ENCODE results near the gene TMEM151B.

Gene TMEM151B

DNA sequence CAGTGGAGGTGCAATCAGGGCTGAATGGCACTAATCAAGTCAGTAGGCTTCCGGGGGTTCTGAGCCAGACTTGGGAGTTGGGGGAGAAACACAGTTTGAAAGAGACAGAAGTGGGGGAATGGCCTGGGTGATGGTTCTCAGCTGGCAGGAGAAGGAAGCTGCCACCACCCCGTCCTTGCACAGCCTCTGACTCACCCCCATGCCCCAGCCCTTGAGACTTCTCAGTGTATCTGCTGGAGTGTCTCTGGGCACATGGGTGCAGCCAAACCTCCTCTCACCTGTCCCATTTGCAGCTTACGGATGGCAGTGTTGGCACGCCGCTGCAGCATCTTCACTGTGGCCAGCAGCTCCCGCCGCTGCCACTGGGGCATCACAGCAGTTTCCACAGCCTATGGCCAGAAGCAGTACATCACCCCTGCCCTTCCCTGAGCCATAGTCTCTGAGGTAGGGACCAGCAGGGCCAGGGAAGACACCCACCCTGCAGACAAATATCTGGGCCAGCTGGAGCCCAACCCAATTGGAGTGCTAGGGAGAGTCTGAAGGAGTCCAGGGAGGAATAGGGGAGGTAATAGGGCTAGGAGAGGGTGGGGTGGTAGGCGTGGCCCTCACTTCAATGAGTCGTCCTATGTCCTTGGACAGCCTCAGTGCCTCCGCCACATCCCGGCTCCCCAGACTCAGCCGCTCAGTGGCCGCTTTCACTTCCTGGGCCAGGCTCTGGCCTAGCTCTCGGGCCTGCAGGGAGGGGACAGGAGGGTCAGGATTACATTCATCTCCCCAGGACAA is 31.7 kb downstream of the TMEM151B start:
- Histone ChIP-seq H3K4me1 (peaks cover 0 to 13% (median 11%) of the 10 kb centered on the region in 4 donors), H3K27me3 (peaks cover 0 to 16% of the 10 kb centered on the region in 2 donors), H3K4me3 (no peak overlapping the region), H3K9me3 (no peaks in the 10 kb centered on the region), H3K36me3 (peaks cover 40 to 70% (median 68%) of the 10 kb centered on the region in 3 donors), H3K27ac (no peak overlapping the region)
- intact Hi-C loops (cut with DNase I; ENCODE audit: low total_unique reads), result no loop called here
- DNase-seq, result peak in 1 of 2 donors; percentile 50
- TF ChIP-seq, protein P1, sequence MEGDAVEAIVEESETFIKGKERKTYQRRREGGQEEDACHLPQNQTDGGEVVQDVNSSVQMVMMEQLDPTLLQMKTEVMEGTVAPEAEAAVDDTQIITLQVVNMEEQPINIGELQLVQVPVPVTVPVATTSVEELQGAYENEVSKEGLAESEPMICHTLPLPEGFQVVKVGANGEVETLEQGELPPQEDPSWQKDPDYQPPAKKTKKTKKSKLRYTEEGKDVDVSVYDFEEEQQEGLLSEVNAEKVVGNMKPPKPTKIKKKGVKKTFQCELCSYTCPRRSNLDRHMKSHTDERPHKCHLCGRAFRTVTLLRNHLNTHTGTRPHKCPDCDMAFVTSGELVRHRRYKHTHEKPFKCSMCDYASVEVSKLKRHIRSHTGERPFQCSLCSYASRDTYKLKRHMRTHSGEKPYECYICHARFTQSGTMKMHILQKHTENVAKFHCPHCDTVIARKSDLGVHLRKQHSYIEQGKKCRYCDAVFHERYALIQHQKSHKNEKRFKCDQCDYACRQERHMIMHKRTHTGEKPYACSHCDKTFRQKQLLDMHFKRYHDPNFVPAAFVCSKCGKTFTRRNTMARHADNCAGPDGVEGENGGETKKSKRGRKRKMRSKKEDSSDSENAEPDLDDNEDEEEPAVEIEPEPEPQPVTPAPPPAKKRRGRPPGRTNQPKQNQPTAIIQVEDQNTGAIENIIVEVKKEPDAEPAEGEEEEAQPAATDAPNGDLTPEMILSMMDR (IDR thresholded peaks at IDR 0.05), result no peak

DNA sequence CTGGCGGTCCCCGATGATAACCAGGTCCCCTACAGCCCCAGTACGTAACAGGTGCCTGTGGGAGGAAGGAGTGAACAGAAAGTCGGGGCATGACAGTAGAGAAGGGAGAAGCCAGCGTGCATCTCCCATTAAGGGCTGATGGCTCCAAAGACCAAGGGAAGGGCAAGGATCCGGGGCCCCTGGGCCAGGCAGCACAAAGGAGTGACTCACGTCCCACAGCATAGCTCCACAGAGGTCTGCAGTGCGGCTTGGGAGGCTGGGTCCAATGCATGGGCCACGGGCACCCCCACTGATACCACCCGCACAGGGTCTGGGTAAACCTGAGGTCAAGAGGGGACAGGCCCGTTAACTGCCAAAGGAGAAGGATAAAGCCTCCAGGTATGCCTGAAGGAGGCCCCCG is 32.6 kb downstream of the TMEM151B start:
- DNase-seq, result peak in 1 of 2 donors; percentile 59
- peaks cover 40 to 78% (median 75%) of the 10 kb centered on the region in 3 donors for H3K36me3 ChIP-seq

DNA sequence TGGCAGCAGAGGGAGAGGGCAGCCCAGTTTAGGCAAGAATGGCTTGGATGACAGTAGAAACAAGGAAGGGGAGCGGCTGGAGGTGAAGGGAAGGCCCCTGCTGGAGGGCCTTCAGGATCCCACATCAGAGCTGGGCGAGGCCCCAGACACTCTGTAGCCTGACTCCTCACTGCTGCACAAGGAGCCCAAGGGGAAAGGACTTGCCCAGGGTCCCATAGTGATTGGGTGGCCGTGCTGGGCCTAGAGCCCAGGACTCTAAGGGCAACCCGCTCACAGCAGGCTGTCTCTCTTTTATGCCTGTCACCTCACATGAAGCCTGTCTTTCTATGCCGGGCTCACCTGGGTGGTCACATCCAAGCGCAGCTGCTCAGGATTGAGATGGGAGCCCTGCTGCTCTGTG is 33.6 kb downstream of the TMEM151B start:
- peaks cover 40 to 88% (median 85%) of the 10 kb centered on the region in 3 donors for H3K36me3 ChIP-seq
- TF ChIP-seq, protein P1 (IDR thresholded peaks at IDR 0.05), result no peak
- peak in 1 of 2 donors; percentile 38 for DNase-seq
- H3K4me3 ChIP-seq, result no peak overlapping the region
- intact Hi-C loops (cut with DNase I; ENCODE audit: low total_unique reads), result no loop called here
- H3K4me1 ChIP-seq, result no peaks in the 10 kb centered on the region
- H3K27me3 ChIP-seq, result no peaks in the 10 kb centered on the region
- no peaks in the 10 kb centered on the region for H3K9me3 ChIP-seq
- no peak overlapping the region for H3K27ac ChIP-seq

More for the DNA sequence above, 32.6 kb downstream of the TMEM151B start:
- TF ChIP-seq, protein P1 (IDR thresholded peaks at IDR 0.05), result no peak
- Histone ChIP-seq H3K9me3 (no peaks in the 10 kb centered on the region), H3K27me3 (peaks cover 0 to 7% of the 10 kb centered on the region in 2 donors), H3K4me3 (no peak overlapping the region), H3K27ac (no peak overlapping the region), H3K4me1 (peaks cover 0 to 4% (median 2%) of the 10 kb centered on the region in 4 donors)
- intact Hi-C loops (cut with DNase I; ENCODE audit: low total_unique reads), result no loop called here

DNA sequence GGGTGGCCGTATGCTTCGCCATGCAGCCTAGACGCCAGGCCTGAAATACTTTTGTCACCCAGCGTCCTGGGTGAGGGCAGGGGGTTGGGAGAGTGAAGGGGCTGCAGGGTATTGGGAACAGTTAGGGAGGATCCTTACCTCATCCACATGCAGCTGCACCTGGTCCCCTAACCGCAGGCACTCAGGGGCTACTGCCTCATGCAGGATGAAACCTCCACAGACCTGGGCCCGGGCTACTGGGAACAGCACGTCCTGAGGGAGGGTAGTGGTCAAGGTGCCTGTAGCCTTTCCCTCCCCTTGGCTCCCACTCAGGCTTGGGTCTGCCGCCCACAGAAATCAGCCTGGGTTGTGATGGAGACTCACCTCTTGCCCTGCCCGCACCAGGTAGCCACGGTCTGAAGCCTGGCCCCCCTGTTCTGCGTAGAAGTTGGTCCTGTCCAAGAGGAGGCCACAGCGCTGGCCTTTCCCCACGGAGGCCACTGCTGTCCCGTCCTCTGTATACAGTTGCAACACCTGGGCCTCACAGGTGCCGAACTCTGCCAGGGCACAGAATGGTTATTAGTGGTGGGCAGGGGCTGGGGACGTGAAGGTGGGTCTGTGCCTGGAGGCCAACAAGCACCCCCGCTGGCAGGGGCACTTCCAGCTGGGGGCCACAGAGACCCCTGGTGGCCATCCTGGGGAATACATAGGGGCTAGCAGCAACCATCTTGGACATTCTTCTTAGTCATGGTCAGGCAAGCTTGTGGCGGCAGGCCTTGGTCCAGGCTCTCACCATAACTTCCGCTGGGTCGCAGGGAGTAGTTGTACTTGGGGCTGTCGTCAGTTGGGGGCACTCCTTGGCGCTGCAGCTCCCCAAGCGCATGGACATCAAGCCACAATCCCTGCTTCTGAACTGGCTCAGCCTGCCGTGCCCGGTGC is 34.3 kb downstream of the TMEM151B start:
- DNase-seq, result peak in 1 of 2 donors; percentile 63
- peaks cover 40 to 95% (median 88%) of the 10 kb centered on the region in 3 donors for H3K36me3 ChIP-seq
- H3K27me3 ChIP-seq, result no peaks in the 10 kb centered on the region
- no peaks in the 10 kb centered on the region for H3K4me1 ChIP-seq
- H3K9me3 ChIP-seq, result no peaks in the 10 kb centered on the region
- intact Hi-C loops (cut with DNase I; ENCODE audit: low total_unique reads), result no loop called here
- TF ChIP-seq, protein P1 (IDR thresholded peaks at IDR 0.05), result peak; percentile 60 to 72
- no peak overlapping the region for H3K27ac ChIP-seq
- no peak overlapping the region for H3K4me3 ChIP-seq

DNA sequence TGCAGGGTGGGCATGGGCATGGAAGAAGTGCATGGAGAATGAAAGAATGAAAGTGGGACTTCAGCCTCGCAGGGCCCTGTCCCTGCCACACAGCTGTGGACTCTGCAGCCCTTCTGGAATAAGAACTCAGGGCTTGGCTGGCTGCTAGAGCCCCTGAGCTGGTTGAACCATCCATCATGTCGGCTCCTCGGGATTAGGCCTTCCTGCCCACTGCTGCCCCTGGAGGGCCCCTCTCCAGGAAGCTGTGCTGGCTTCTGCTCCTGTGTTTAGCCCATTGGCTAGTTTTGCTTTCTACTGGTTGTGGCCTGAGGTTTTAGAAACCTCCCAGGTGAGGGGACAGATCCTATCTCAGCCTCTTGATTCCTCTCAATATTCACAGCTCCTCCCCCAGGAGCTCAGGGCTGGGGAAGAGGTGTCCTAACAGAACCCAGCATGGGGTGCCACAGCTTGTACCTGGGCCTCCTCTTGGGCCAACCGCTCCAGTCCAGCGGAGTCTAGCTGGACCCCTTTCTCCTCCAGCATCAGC is 35.0 kb downstream of the TMEM151B start:
- DNase-seq, result peak in 1 of 2 donors; percentile 49
- H3K36me3 ChIP-seq, result peaks cover 40 to 100% (median 93%) of the 10 kb centered on the region in 3 donors
- no peaks in the 10 kb centered on the region for H3K4me1 ChIP-seq
- no peaks in the 10 kb centered on the region for H3K27me3 ChIP-seq
- TF ChIP-seq, protein P1 (IDR thresholded peaks at IDR 0.05), result no peak
- intact Hi-C loops (cut with DNase I; ENCODE audit: low total_unique reads), result no loop called here
- no peak overlapping the region for H3K4me3 ChIP-seq
- no peaks in the 10 kb centered on the region for H3K9me3 ChIP-seq
- H3K27ac ChIP-seq, result no peak overlapping the region

Measured in tibial artery (tissue), 4 donors.